HepG2 (cell line): Measurements from ENCODE around the gene HID1. TPM values are rescaled to one million over a fixed set of nuclear protein-coding genes. Genes with fewer than 3 reads are reported as not detected.

ENCODE experiments used
- ATF7 ChIP-seq, 2 experiments: fragments of 450-650 bp in 1 of 2; sonication (generic) in 1 of 2; formaldehyde crosslinking in 1 of 2; IDR thresholded peaks; 2 replicates each; pipeline versions ENCODE4 v1.4.0 to v1.6.1; 2016 to 2020; ENCODE audit warnings: antibody characterized with exemption in 1 of 2, mild to moderate bottlenecking in 1 of 2, missing genetic modification reagents in 1 of 2
- ELF1 ChIP-seq: sonication (generic); formaldehyde crosslinking; IDR thresholded peaks from 2 replicates; pipeline ENCODE4 v1.4.0; 2020; ENCODE audit warnings: missing genetic modification reagents
- FLYWCH1 ChIP-seq: sonication (generic); formaldehyde crosslinking; IDR thresholded peaks from 2 replicates; pipeline ENCODE4 v1.8.1; 2023; ENCODE audit warnings: mild to moderate bottlenecking, missing genetic modification reagents
- GTF3A ChIP-seq: sonication (generic); formaldehyde crosslinking; conservative IDR thresholded peaks from 2 replicates; pipeline ENCODE4 v1.4.0; 2020; ENCODE audit warnings: mild to moderate bottlenecking, missing genetic modification reagents
- HMG20A ChIP-seq: IDR thresholded peaks from 2 replicates; pipeline ENCODE4 v1.6.1; 2016; ENCODE audit warnings: borderline replicate concordance
- JDP2 ChIP-seq: sonication (generic); formaldehyde crosslinking; IDR thresholded peaks from 2 replicates; pipeline ENCODE4 v1.8.1; 2022; ENCODE audit warnings: missing genetic modification reagents, borderline replicate concordance
- KDM1A ChIP-seq: IDR thresholded peaks from 2 replicates; pipeline ENCODE4 v1.6.1; 2016; ENCODE audit warnings: missing compliant biosample characterization
- MEIS1 ChIP-seq: sonication (generic); formaldehyde crosslinking; IDR thresholded peaks from 2 replicates; pipeline ENCODE4 v1.9.0; 2021; ENCODE audit warnings: mild to moderate bottlenecking, missing genetic modification reagents, moderate library complexity, borderline replicate concordance
- MYC ChIP-seq: sonication (generic); formaldehyde crosslinking; IDR thresholded peaks from 2 replicates; pipeline ENCODE4 v1.9.0; 2021; ENCODE audit warnings: missing genetic modification reagents, borderline replicate concordance
- ONECUT2 ChIP-seq: sonication (generic); formaldehyde crosslinking; IDR thresholded peaks from 2 replicates; pipeline ENCODE4 v1.4.0; 2020; ENCODE audit warnings: missing genetic modification reagents
- PRDM10 ChIP-seq: sonication (generic); formaldehyde crosslinking; IDR thresholded peaks from 2 replicates; pipeline ENCODE4 v1.4.0; 2020; ENCODE audit warnings: low read depth, missing genetic modification reagents
- PRMT3 ChIP-seq: sonication (generic); formaldehyde crosslinking; IDR thresholded peaks from 2 replicates; pipeline ENCODE4 v1.8.1; 2022; ENCODE audit warnings: low read depth, mild to moderate bottlenecking, moderate library complexity, missing genetic modification reagents, borderline replicate concordance
- SP1 ChIP-seq, 2 experiments: fragments of 450-650 bp in 1 of 2; sonication (generic) in 1 of 2; formaldehyde crosslinking in 1 of 2; IDR thresholded peaks; 2 replicates each; pipeline versions ENCODE4 v1.4.0 to v1.6.1; 2016 to 2020; ENCODE audit warnings: missing genetic modification reagents in 1 of 2
- U2AF1 ChIP-seq: fragments of 200-400 bp; formaldehyde crosslinking; optimal IDR thresholded peaks from 2 replicates; pipeline ENCODE3; 2017; ENCODE audit warnings: mild to moderate bottlenecking, low read depth, low read length
- ZGPAT ChIP-seq: IDR thresholded peaks from 2 replicates; pipeline ENCODE4 v1.6.1; 2016; ENCODE audit warnings: mild to moderate bottlenecking
- ZNF121 ChIP-seq: sonication (generic); formaldehyde crosslinking; IDR thresholded peaks from 2 replicates; pipeline ENCODE4 v1.5.0; 2020; ENCODE audit warnings: mild to moderate bottlenecking, missing genetic modification reagents
- ZNF34 ChIP-seq: sonication (generic); formaldehyde crosslinking; IDR thresholded peaks from 2 replicates; pipeline ENCODE4 v1.4.0; 2020; ENCODE audit warnings: mild to moderate bottlenecking, missing genetic modification reagents, borderline replicate concordance
- ZNF543 ChIP-seq: sonication (generic); formaldehyde crosslinking; IDR thresholded peaks from 2 replicates; pipeline ENCODE4 v1.4.0; 2020; ENCODE audit warnings: mild to moderate bottlenecking, missing genetic modification reagents
- ZNF766 ChIP-seq: sonication (generic); formaldehyde crosslinking; IDR thresholded peaks from 2 replicates; pipeline ENCODE4 v1.5.0; 2020; ENCODE audit warnings: missing genetic modification reagents, borderline replicate concordance
- polyA plus RNA-seq, 8 experiments: library from polyadenylated mRNA; depleted of rRNA in 3 of 8; stranded (reverse) in 7 of 8; unstranded in 1 of 8; fragments of >200 nt; fragmentation: Illumina TruSeq in 4 of 8; extraction: Trizol in 4 of 8; gene quantifications; 2 replicates each; pipeline versions ENCODE4 v1.2.1 to v1.2.3, GENCODE V29; 2011 to 2016; ENCODE audit warnings: low read depth in 4 of 8, missing spikeins in 1 of 8, mixed read lengths in 1 of 8; ENCODE audit not compliant: insufficient read depth in 1 of 8
- total RNA-seq, 5 experiments: library from RNA; depleted of rRNA; stranded (reverse); fragments of >200 nt; fragmentation: Illumina TruSeq; extraction: Trizol; gene quantifications; 2 replicates each; pipeline ENCODE4 v1.2.3, GENCODE V29; 2016; ENCODE audit warnings: low read depth in 1 of 5
- TF ChIP-seq, protein P1 (sequence below): sonication (generic); formaldehyde crosslinking; IDR thresholded peaks from 2 replicates; pipeline ENCODE4; 2020; ENCODE audit warnings: missing genetic modification reagents, mild to moderate bottlenecking, borderline replicate concordance

Gene HID1
- total and polyA plus RNA-seq, 2 of the 13 experiments (the other 11 are each of a cell fraction or from before 2014, with no cell fraction given) = 2.1 to 10.6 TPM

- peak; percentile 88 for TF ChIP-seq PRDM10 (CRISPR knock-in tag)
- TF ChIP-seq MYC = peak; percentile 90
- TF ChIP-seq ZGPAT (CRISPR knock-in tag) = peak; percentile 99
- TF ChIP-seq ZNF766 = peak; percentile 96
- TF ChIP-seq KDM1A (CRISPR knock-in tag) = no peak; the same call in 1 of the 2 replicates
- TF ChIP-seq ZNF543 (CRISPR knock-in tag) = peak; percentile 98
- no peak for TF ChIP-seq JDP2 (CRISPR knock-in tag)
- TF ChIP-seq, protein P1, sequence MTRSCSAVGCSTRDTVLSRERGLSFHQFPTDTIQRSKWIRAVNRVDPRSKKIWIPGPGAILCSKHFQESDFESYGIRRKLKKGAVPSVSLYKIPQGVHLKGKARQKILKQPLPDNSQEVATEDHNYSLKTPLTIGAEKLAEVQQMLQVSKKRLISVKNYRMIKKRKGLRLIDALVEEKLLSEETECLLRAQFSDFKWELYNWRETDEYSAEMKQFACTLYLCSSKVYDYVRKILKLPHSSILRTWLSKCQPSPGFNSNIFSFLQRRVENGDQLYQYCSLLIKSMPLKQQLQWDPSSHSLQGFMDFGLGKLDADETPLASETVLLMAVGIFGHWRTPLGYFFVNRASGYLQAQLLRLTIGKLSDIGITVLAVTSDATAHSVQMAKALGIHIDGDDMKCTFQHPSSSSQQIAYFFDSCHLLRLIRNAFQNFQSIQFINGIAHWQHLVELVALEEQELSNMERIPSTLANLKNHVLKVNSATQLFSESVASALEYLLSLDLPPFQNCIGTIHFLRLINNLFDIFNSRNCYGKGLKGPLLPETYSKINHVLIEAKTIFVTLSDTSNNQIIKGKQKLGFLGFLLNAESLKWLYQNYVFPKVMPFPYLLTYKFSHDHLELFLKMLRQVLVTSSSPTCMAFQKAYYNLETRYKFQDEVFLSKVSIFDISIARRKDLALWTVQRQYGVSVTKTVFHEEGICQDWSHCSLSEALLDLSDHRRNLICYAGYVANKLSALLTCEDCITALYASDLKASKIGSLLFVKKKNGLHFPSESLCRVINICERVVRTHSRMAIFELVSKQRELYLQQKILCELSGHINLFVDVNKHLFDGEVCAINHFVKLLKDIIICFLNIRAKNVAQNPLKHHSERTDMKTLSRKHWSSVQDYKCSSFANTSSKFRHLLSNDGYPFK = peak; percentile 98
- no peak for TF ChIP-seq PRMT3 (CRISPR knock-in tag)
- TF ChIP-seq HMG20A (CRISPR knock-in tag) = 0 out of 2 replicates have a peak, but pooled peaks have one; percentile 42
- peak; percentile 92 for TF ChIP-seq U2AF1
- no peak for TF ChIP-seq SP1 (IDR thresholded peaks at IDR 0.05)
- TF ChIP-seq SP1 (CRISPR knock-in tag; IDR thresholded peaks at IDR 0.05) = peak; percentile 90
- 0 out of 2 replicates have a peak, but pooled peaks have one; percentile 50 for TF ChIP-seq FLYWCH1 (CRISPR knock-in tag)
- peak; percentile 99 for TF ChIP-seq GTF3A (CRISPR knock-in tag)
- peak; percentile 97 for TF ChIP-seq MEIS1 (CRISPR knock-in tag)
- no peak for TF ChIP-seq ONECUT2 (CRISPR knock-in tag)
- TF ChIP-seq ATF7 (IDR thresholded peaks at IDR 0.05) = no peak
- TF ChIP-seq ATF7 (CRISPR knock-in tag; IDR thresholded peaks at IDR 0.05) = peak; percentile 94
- TF ChIP-seq ZNF34 (CRISPR knock-in tag) = peak; percentile 98
- peak; percentile 88 for TF ChIP-seq ELF1
- TF ChIP-seq ZNF121 (CRISPR knock-in tag) = peak; percentile 60
These were observed 40.0 kb upstream of the HID1 start, which contains the start of gene MRPL58 (continued) for GRCh38 chr17:75012346-75013091.
